AG09309 (cell line): ENCODE results near the gene CLIP1.

Source experiments
- DNase-seq: peaks from one replicate; pipeline ENCODE4 v3.0.0-alpha.2; 2010; ENCODE audit warnings: low read depth
- H3K4me3 ChIP-seq: 2 replicates; pipeline ENCODE4 v1.5.1; 2011; ENCODE audit warnings: mild to moderate bottlenecking, low read depth, low read length, moderate library complexity; ENCODE audit not compliant: control insufficient read depth
- TF ChIP-seq, protein P1 (sequence below): IDR thresholded peaks from 2 replicates; pipeline ENCODE4 v1.5.1; 2011; ENCODE audit warnings: mild to moderate bottlenecking, low read depth, low read length, inconsistent platforms; ENCODE audit not compliant: insufficient read depth, control insufficient read depth; ENCODE audit errors: missing control alignments

Gene CLIP1

DNA sequence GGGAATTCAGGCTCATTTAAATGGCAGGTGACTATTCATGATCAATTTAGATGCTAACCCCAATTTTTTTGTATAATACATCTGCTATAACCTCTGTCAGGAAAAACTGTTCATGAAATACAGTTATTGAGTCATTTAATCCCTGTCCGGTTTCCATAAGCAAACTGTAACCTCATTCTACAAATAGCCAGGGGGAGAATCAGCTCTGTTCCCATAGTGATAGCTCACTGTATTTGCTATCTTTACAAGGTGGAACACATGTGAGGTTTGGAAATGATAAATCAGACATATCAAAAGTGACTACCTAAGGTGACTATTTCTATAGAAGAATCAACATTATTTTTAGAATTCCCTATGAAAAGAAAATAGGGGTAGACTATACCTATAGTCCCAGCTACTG, 117.5 kb downstream of the CLIP1 start:
- no peak overlapping the region for H3K4me3 ChIP-seq
- TF ChIP-seq, protein P1, sequence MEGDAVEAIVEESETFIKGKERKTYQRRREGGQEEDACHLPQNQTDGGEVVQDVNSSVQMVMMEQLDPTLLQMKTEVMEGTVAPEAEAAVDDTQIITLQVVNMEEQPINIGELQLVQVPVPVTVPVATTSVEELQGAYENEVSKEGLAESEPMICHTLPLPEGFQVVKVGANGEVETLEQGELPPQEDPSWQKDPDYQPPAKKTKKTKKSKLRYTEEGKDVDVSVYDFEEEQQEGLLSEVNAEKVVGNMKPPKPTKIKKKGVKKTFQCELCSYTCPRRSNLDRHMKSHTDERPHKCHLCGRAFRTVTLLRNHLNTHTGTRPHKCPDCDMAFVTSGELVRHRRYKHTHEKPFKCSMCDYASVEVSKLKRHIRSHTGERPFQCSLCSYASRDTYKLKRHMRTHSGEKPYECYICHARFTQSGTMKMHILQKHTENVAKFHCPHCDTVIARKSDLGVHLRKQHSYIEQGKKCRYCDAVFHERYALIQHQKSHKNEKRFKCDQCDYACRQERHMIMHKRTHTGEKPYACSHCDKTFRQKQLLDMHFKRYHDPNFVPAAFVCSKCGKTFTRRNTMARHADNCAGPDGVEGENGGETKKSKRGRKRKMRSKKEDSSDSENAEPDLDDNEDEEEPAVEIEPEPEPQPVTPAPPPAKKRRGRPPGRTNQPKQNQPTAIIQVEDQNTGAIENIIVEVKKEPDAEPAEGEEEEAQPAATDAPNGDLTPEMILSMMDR, result no peak
- DNase-seq, result no peak

- no peak overlapping the region for H3K4me3 ChIP-seq
- TF ChIP-seq, protein P1, result no peak
- no peak for DNase-seq
Observed at GRCh38 chr12:122303068-122303467, 119.4 kb downstream of the CLIP1 start.

- TF ChIP-seq, protein P1, result no peak
- H3K4me3 ChIP-seq, result no peak overlapping the region
- DNase-seq, result no peak
Observed at GRCh38 chr12:122298071-122298748, 124.3 kb downstream of the CLIP1 start.

- H3K4me3 ChIP-seq, result no peak overlapping the region
- TF ChIP-seq, protein P1, result no peak
- DNase-seq, result no peak
Observed at GRCh38 chr12:122297494-122297893, 125.0 kb downstream of the CLIP1 start.

DNA sequence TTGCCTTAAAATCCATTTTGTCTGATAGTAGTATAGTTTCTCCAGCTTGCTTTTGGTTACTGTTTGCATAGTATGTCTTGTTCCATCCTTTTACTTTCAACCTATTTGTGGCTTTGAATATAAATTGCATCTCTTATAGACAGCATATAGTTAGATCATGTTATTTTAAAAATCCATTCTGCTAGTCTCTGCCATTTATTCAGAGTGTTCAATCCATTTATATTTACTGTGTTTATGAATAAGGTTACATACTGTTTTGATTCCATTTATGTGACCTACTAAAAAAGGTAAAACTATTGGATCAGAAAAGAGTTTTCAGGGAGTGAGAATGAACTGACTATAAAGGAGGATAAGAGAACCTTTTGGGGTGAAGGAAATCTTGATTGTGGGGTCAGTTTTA, 126.6 kb downstream of the CLIP1 start:
- TF ChIP-seq, protein P1, result no peak
- H3K4me3 ChIP-seq, result no peak overlapping the region
- DNase-seq, result no peak

- TF ChIP-seq, protein P1, result no peak
- DNase-seq, result no peak
- H3K4me3 ChIP-seq, result no peak overlapping the region
Observed at GRCh38 chr12:122293081-122293480, 129.4 kb downstream of the CLIP1 start.

DNA sequence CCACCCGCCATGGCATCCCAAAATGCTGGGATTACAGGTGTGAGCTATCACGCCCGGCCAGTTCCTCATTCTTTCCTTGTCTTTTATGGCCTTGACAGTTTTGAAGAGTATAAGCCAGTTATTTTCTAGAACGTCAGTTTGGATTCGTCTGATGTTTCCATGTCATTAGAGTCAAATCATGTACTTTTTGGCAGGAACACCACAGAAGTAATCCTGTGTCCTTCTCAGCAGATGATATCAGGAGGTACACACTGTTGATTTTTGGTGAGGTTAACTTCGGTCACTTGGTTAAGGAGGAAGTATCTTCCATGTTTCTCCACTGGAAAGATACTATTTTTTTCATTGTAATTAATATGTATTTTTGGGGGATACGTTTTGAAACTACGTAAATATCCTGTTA, 131.0 kb downstream of the CLIP1 start:
- DNase-seq, result no peak
- no peak overlapping the region for H3K4me3 ChIP-seq
- TF ChIP-seq, protein P1, result no peak
